Measurements from ENCODE around the gene MAP1LC3B. TPM values are rescaled to one million over a fixed set of nuclear protein-coding genes. Genes with fewer than 3 reads are reported as not detected.

MAP1LC3B gene
- total and polyA plus RNA-seq, 12 donors: 43.3 to 116 (median 66.2) TPM

- H3K27me3 ChIP-seq: no peaks in the 10 kb centered on the region
- TF ChIP-seq POLR2A (IDR thresholded peaks at IDR 0.05) (no peak), CTCF (IDR thresholded peaks at IDR 0.05) (no peak)
- 93 to 96% (median 94%) methylated on average over 13 to 25 of the region's 25 CpGs for WGBS, 4 donors
- H3K4me1 ChIP-seq (replicated peaks in 1 of 2): no peaks in the 10 kb centered on the region
- DNase-seq: peak in 1 of 7 donors; percentile 6
- H3K9me3 ChIP-seq (replicated peaks in 1 of 3): no peaks in the 10 kb centered on the region
- H3K4me3 ChIP-seq: no peak overlapping the region
- peaks cover 0 to 76% of the 10 kb centered on the region in 2 donors for H3K36me3 ChIP-seq (replicated peaks in 1 of 2)
- intact Hi-C loops (cut with DNase I): loop anchor here in 1 of 2 donors (10.0 kb wide), 1 partner anchor 214 kb away; no protein-coding TSS in a partner anchor
- no peak overlapping the region for H3K27ac ChIP-seq
Observed at GRCh38 chr16:87421003-87421912, 29.1 kb downstream of the MAP1LC3B start.

- Histone ChIP-seq H3K27ac (no peak overlapping the region), H3K36me3 (replicated peaks in 1 of 2) (peaks cover 0 to 67% of the 10 kb centered on the region in 2 donors), H3K27me3 (no peaks in the 10 kb centered on the region), H3K4me3 (no peak overlapping the region), H3K9me3 (replicated peaks in 1 of 3) (no peaks in the 10 kb centered on the region), H3K4me1 (replicated peaks in 1 of 2) (no peaks in the 10 kb centered on the region)
- TF ChIP-seq POLR2A (IDR thresholded peaks at IDR 0.05) (no peak), CTCF (IDR thresholded peaks at IDR 0.05) (no peak)
- DNase-seq: peak in 1 of 7 donors; percentile 7
- intact Hi-C loops (cut with DNase I): loop anchor here in 1 of 2 donors (10.0 kb wide), 1 partner anchor 213 kb away; no protein-coding TSS in a partner anchor
- WGBS, 4 donors: 92 to 95% (median 94%) methylated on average over 11 of the region's 11 CpGs
Observed at GRCh38 chr16:87422106-87422505, 30.0 kb downstream of the MAP1LC3B start.

GRCh38 chr16:87423429-87423828, 31.3 kb downstream of the MAP1LC3B start:
- Histone ChIP-seq H3K27ac (no peak overlapping the region), H3K9me3 (replicated peaks in 1 of 3) (no peaks in the 10 kb centered on the region), H3K27me3 (no peaks in the 10 kb centered on the region), H3K4me1 (replicated peaks in 1 of 2) (no peaks in the 10 kb centered on the region), H3K4me3 (no peak overlapping the region), H3K36me3 (replicated peaks in 1 of 2) (peaks cover 0 to 54% of the 10 kb centered on the region in 2 donors)
- intact Hi-C loops (cut with DNase I): loop anchor here in 1 of 2 donors (10.0 kb wide), 1 partner anchor 211 kb away; no protein-coding TSS in a partner anchor
- 91 to 95% (median 94%) methylated on average over 15 of the region's 15 CpGs for WGBS, 4 donors
- TF ChIP-seq CTCF (IDR thresholded peaks at IDR 0.05) (no peak), POLR2A (IDR thresholded peaks at IDR 0.05) (no peak)
- peak in 1 of 7 donors; percentile 23 for DNase-seq

- no peaks in the 10 kb centered on the region for H3K9me3 ChIP-seq (replicated peaks in 1 of 3)
- H3K27me3 ChIP-seq: no peaks in the 10 kb centered on the region
- intact Hi-C loops (cut with DNase I): loop anchor here in 1 of 2 donors (10.0 kb wide), 1 partner anchor 211 kb away; no protein-coding TSS in a partner anchor
- no peaks in the 10 kb centered on the region for H3K4me1 ChIP-seq (replicated peaks in 1 of 2)
- H3K36me3 ChIP-seq (replicated peaks in 1 of 2): peaks cover 0 to 52% of the 10 kb centered on the region in 2 donors
- no peak overlapping the region for H3K27ac ChIP-seq
- TF ChIP-seq POLR2A (IDR thresholded peaks at IDR 0.05) (no peak), CTCF (IDR thresholded peaks at IDR 0.05) (no peak)
- peak in 1 of 7 donors; percentile 11 for DNase-seq
- 72 to 88% (median 81%) methylated on average over 4 to 12 of the region's 12 CpGs for WGBS, 4 donors
- no peak overlapping the region for H3K4me3 ChIP-seq
Observed at GRCh38 chr16:87424266-87424665, 32.1 kb downstream of the MAP1LC3B start.
